GM12864 (cell line): ENCODE results near the gene BCAR1.

ENCODE experiments used
- DNase-seq: peaks from one replicate; pipeline ENCODE4 v3.0.0-alpha.2; 2011; ENCODE audit warnings: low read depth
- H3K4me3 ChIP-seq: 2 replicates; pipeline ENCODE4 v1.5.1; 2011; ENCODE audit warnings: mild to moderate bottlenecking, low read depth, low read length, control low read depth
- CTCF ChIP-seq: IDR thresholded peaks from 2 replicates; pipeline ENCODE4 v1.5.1; 2011; ENCODE audit warnings: low read depth, mild to moderate bottlenecking, moderate library complexity, low read length, control low read depth, inconsistent platforms; ENCODE audit errors: missing control alignments

BCAR1 gene

GRCh38 chr16:75260851-75261589 lies 9.6 kb upstream of the BCAR1 start:
- TF ChIP-seq CTCF, result no peak
- no peak overlapping the region for H3K4me3 ChIP-seq
- no peak for DNase-seq

GRCh38 chr16:75258807-75259141 lies 7.3 kb upstream of the BCAR1 start:
- no peak for TF ChIP-seq CTCF
- no peak for DNase-seq
- H3K4me3 ChIP-seq, result no peak overlapping the region

GRCh38 chr16:75257886-75258806 lies 6.7 kb upstream of the BCAR1 start:
- TF ChIP-seq CTCF, result no peak
- no peak overlapping the region for H3K4me3 ChIP-seq
- no peak for DNase-seq

- H3K4me3 ChIP-seq, result no peak overlapping the region
These were observed 5.4 kb upstream of the BCAR1 start for GRCh38 chr16:75256696-75257343.

GRCh38 chr16:75256059-75256571 lies 4.7 kb upstream of the BCAR1 start:
- no peak for TF ChIP-seq CTCF
- no peak overlapping the region for H3K4me3 ChIP-seq

More at GRCh38 chr16:75256696-75257343, 5.4 kb upstream of the BCAR1 start:
- TF ChIP-seq CTCF, result no peak
- no peak for DNase-seq

GRCh38 chr16:75254359-75254837 lies 3.0 kb upstream of the BCAR1 start:
- H3K4me3 ChIP-seq, result no peak overlapping the region
- TF ChIP-seq CTCF, result no peak
- no peak for DNase-seq

More at GRCh38 chr16:75256059-75256571, 4.7 kb upstream of the BCAR1 start:
- DNase-seq, result no peak
